Measurements from ENCODE around the gene DDAH2. TPM values are rescaled to one million over a fixed set of nuclear protein-coding genes. Genes with fewer than 3 reads are reported as not detected.
"Not testable (repeated sequence)": the region's sequence is repeated elsewhere in the genome, so short reads cannot be mapped to it uniquely, and the experiment has no call there.

DDAH2 gene
- total RNA-seq, 1 experiment from 2014 or later: 214 TPM

- in situ Hi-C loops (cut with HindIII; ENCODE audit: low pct_unique_long_range_greater_than_20kb, low sequenced_read_pairs): no loop called here
- no peak for DNase-seq (ENCODE audit: low read depth)
Observed at GRCh38 chr6:31720196-31720770, 8.8 kb downstream of the DDAH2 start.

DNA sequence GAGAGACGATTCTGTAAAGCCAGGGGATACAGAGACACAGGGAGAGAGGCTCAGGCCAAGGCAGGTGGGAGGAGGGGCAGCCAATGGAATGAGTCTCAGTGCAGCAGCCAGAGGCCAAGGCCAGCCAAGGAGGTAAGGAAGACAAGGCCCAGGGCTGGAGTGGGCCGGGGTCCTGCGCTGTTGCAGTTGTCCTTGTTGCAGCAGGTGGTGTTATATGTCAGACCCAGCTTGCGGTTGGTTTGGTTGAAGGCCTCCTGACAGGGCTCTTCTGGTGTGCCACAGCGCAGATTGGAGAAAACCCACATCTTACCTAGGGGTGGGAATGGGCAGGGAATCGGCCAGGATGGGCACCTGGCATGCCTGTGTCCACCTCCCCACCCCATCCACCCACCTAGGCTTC, 10.1 kb downstream of the DDAH2 start:
- in situ Hi-C loops (cut with HindIII; ENCODE audit: low pct_unique_long_range_greater_than_20kb, low sequenced_read_pairs): no loop called here
- no peak for DNase-seq (ENCODE audit: low read depth)

DNA sequence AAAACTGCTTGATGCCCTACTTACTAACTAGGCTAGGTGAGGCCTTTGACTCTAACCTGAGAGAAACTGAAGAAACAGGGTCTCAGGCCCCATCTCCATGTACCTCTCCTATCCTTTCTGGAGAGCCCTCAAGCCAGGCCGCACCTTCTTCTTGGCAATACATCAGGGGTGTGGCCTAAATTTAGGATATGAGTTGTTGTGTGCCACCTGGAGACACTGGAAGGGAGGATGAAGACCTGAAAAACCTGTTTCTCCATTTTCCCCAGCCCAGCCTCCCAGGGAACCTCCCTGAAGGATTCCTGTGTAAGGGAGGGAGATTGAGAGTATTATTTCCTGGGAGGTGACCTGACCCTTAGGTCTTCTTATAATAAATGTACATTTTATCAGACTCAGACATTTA, 10.8 kb downstream of the DDAH2 start:
- DNase-seq (ENCODE audit: low read depth): no peak
- in situ Hi-C loops (cut with HindIII; ENCODE audit: low pct_unique_long_range_greater_than_20kb, low sequenced_read_pairs): no loop called here

DNA sequence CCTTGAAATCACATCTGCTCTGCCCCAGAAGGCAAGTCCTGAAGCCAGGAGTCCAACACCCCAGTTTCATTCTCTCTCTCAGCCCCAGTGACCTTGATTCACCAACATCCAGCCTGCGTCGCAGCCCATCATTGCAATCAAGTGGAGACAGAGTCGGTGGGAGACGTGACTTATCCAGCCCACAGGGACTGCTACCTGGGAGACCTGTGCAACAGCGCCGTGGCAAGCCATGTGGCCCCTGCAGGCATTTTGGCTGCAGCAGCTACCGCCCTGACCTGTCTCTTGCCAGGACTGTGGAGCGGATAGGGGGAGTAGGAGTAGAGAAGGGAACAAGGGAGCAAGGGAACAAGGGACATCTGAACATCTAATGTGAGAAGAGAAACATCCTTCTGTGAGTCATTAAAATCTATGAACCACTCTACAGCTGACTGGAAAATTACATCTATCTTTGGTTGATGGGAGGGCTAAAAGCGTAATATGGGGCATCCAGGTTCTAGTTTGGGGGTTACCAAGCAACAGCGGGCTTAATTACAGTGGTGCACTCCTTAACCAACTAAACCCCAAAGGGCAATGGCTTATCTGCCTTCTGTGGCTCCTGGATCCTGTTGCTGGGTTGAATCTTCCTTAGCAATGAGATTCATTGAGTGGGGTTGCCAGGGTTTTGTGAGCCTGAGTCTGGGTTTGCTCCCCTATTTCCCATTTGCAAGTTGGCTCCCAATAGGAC, 11.4 kb downstream of the DDAH2 start:
- in situ Hi-C loops (cut with HindIII; ENCODE audit: low pct_unique_long_range_greater_than_20kb, low sequenced_read_pairs): no loop called here
- no peak for DNase-seq (ENCODE audit: low read depth)

DNA sequence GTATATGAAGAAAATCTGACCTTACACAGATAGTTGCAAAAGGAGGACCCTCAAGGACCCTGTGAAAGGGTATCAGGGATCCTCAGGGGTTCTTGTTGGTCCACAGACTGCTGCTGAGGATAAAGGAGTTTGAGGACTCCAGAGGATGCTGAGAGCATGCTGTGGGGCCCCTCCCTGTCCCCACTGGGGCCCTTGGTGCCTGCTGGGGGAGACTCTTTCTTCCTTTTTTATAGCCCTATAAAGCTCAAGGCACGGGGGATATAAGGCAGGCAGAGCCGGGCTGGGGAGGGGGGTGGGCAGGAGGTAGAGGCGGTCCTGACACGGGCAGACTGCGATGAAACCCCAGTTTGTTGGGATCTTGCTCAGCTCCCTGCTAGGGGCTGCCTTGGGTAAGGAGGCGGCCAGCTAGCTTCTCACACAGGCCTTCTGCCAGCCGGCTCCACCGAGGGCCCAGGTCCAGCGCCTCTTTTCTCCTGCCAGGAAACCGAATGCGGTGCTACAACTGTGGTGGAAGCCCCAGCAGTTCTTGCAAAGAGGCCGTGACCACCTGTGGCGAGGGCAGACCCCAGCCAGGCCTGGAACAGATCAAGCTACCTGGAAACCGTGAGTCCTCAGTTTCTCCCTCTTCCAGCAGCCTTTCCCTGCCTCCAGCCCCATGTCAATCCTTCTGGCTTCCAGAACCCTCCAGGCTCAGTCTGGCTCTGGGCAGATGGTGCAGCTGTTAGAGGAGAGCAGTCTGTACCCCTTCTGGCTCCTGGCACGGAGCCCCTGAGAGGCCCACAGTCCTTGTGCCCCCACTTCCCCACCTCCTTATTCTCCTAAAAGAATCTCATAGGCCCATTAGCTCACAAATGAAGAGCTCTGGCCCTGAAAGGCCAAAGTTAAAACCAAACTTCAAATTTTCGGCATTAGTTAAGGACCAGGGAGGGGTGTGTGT, 13.8 kb downstream of the DDAH2 start, which contains the start of gene LY6G6D:
Gene LY6G6D (plus strand): TSS at position 327 of the 937 bp plus-strand sequence. CDS start 8 bp downstream, at position 335.
- in situ Hi-C loops (cut with HindIII; ENCODE audit: low pct_unique_long_range_greater_than_20kb, low sequenced_read_pairs): no loop called here
- no peak for DNase-seq (ENCODE audit: low read depth)

GRCh38 chr6:31713991-31714684, 15.0 kb downstream of the DDAH2 start:
- DNase-seq (ENCODE audit: low read depth): no peak
- in situ Hi-C loops (cut with HindIII; ENCODE audit: low pct_unique_long_range_greater_than_20kb, low sequenced_read_pairs): no loop called here

GRCh38 chr6:31713465-31713864, 15.6 kb downstream of the DDAH2 start:
- in situ Hi-C loops (cut with HindIII; ENCODE audit: low pct_unique_long_range_greater_than_20kb, low sequenced_read_pairs): no loop called here

DNA sequence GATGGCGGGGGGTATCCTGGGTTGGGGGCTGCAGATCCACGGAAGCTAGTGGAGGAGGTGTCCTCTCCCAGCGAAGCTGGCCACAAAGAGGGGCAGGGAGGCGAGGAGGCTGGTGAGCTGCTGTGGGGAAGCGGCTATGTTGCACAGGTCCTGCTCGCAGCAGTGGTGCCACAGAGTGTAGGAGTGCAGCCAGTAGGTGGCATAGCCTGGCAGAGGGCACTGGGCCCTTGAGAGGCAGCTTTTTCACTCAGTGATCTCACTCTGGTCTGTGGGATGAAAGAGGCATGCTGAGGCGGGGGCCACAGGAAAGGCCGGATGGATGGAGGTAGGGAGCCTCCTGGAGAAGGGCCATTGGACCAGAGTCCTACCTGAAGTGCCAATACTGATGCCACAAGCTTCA, 16.8 kb downstream of the DDAH2 start:
- in situ Hi-C loops (cut with HindIII; ENCODE audit: low pct_unique_long_range_greater_than_20kb, low sequenced_read_pairs): no loop called here
- no peak for DNase-seq (ENCODE audit: low read depth)

More at GRCh38 chr6:31713465-31713864, 15.6 kb downstream of the DDAH2 start:
- DNase-seq (ENCODE audit: low read depth): no peak

DNA sequence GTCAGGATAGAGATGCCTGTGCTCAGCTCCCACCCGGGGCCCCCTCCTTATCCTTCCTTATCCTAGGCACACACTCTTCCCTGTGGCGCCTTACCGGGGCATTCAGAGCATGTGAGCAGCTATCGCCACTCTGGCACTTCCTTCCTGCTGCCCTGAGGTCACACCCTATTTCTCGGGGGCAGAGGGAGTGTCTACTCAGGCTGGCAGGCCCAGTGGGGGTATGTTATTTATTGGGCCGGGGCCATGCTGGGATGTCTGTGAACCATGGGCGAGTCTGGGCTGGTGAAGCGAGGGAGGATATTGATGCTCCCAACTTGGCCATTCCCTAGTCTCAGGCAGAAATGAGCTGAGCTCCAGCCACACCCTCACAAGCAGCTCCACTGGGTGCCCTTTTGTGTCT, 17.9 kb downstream of the DDAH2 start:
- in situ Hi-C loops (cut with HindIII; ENCODE audit: low pct_unique_long_range_greater_than_20kb, low sequenced_read_pairs): no loop called here
- DNase-seq (ENCODE audit: low read depth): no peak

GRCh38 chr6:31710523-31711219, 18.4 kb downstream of the DDAH2 start:
- in situ Hi-C loops (cut with HindIII; ENCODE audit: low pct_unique_long_range_greater_than_20kb, low sequenced_read_pairs): no loop called here
- no peak for DNase-seq (ENCODE audit: low read depth)

DNA sequence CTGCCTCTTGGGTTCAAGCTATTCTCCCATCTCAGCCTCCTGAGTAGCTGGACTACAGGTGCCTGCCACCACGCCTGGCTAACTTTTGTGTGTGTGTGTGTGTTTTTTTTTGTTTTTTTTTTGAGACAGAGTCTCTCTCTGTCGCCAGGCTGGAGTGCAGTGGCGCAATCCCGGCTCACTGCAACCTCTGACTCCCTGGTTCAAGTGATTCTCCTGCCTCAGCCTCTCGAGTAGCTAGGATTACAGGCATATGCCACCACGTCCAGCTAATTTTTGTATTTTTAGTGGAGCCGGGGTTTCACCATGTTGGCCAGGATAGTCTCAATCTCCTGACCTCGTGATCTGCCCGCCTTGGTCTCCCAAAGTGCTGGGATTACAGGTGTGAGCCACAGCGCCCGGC, 19.9 kb downstream of the DDAH2 start:
- in situ Hi-C loops (cut with HindIII; ENCODE audit: low pct_unique_long_range_greater_than_20kb, low sequenced_read_pairs); DNase-seq (ENCODE audit: low read depth): not testable (repeated sequence)

DNA sequence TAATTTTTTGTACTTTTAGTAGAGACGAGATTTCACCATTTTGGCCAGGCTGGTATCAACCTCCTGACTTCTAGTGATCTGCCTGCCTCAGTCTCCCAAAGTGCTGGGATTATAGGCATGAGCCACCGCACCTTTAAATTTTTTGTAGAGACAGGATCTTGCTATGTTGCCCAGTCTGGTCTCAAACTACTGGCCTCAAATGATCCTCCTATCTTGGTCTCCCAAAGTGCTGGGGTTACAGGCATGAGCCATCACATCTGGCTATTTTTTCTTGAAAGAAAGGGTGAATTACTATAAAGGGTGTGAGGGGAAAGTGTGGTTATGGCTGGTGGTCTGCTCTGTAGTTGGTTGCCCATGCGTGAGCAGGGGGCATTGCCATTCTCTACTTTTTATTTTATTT, 20.9 kb downstream of the DDAH2 start:
- in situ Hi-C loops (cut with HindIII; ENCODE audit: low pct_unique_long_range_greater_than_20kb, low sequenced_read_pairs): no loop called here
- DNase-seq (ENCODE audit: low read depth): no peak

GRCh38 chr6:31707701-31708100, 21.4 kb downstream of the DDAH2 start:
- no peak for DNase-seq (ENCODE audit: low read depth)
- in situ Hi-C loops (cut with HindIII; ENCODE audit: low pct_unique_long_range_greater_than_20kb, low sequenced_read_pairs): no loop called here

DNA sequence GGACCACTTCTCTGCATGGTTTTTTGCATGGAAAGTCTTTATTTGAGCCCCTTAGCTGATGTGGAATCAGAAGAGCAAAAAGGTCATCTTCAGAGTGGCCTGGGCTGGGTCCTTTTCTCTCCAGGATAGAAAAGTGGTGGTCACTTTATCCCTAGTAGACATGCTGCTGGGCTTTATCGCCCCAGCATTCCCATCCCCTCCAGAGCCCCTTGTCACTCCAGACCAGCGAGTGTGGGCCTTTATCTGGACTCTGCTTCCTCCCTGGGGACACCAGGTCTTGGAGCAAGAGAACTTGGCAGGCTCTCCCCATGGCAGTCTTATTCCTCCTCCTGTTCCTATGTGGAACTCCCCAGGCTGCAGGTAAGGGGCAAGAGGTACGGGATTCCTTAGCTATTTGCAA, 22.5 kb downstream of the DDAH2 start, which contains the start of gene LY6G6F:
Gene LY6G6F (plus strand): TSS at position 268 of the 400 bp plus-strand sequence. CDS start 41 bp downstream, at position 309.
- no peak for DNase-seq (ENCODE audit: low read depth)
- in situ Hi-C loops (cut with HindIII; ENCODE audit: low pct_unique_long_range_greater_than_20kb, low sequenced_read_pairs): no loop called here

- DNase-seq (ENCODE audit: low read depth): no peak
- in situ Hi-C loops (cut with HindIII; ENCODE audit: low pct_unique_long_range_greater_than_20kb, low sequenced_read_pairs): no loop called here
Observed at GRCh38 chr6:31705931-31706330, 23.2 kb downstream of the DDAH2 start.

DNA sequence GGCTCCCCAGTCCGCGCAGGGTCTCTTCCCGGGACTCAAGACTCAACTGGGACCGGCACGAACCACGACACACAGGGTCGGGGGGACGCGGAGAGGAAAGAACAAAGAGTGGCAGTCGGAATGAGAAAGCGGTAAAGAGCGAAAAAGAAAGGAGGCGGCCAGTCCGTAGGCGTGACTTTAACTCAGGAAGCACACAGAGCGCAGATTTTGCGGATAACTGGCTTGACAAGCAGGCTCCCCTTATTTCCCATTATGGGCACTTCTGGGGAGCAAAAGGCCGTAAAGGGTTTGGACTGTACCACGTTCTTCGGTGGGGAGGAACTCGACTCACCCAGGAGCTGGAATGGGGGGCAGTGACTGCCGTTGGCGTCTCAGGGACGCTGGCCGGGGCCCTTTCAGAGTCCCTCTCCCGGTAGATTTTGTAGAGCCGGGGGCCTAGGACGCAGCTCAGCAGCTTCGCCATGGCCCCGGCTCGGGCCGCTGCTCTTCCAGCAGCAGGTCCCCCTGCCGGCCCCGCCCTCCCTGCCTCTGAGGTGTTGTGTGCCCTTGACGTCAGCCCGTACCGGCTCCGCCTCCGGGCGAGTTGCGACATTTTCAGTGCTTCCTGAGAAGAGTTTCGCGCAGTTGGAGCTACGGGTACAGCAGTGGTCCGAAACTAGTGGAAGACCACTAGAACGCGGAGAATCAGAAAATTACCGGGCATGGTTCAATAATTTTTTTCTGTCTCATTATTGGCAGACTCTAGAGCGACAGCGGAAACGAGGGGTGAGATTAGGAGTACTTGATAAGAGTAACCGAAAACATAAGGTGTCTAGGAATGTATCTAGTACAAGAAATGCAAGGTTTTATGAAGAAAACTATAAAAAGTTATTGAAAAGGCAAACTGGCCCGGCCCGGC, 26.0 kb downstream of the DDAH2 start, which contains the start of gene ABHD16A:
Gene ABHD16A (minus strand): TSS at position 506 of the 898 bp plus-strand sequence. CDS start 43 bp downstream, at position 463.
- in situ Hi-C loops (cut with HindIII; ENCODE audit: low pct_unique_long_range_greater_than_20kb, low sequenced_read_pairs): no loop called here

DNA sequence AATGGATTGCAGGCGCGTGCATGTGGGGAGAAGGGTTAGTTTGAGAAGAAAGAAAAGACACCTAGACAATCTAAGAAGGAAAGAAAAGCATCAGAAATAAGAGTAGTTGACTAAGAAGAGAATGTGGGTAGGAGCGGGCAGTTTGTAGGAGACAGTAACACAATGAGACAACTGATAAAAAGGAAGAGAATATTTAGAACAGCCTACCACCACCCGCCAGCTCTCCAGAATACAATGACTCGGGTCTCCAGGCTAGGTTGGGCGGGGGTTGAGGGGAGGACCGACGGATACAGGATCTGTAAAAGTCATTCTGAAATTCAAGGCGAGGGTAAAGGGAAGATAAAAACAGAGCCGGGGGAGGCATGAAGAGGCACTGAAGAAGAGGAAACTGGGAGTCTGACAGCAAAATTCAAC, 26.7 kb downstream of the DDAH2 start:
- in situ Hi-C loops (cut with HindIII; ENCODE audit: low pct_unique_long_range_greater_than_20kb, low sequenced_read_pairs): no loop called here
- no peak for DNase-seq (ENCODE audit: low read depth)

More for the DNA sequence above, 26.0 kb downstream of the DDAH2 start, which contains the start of gene ABHD16A:
- peak; percentile 94 for DNase-seq (ENCODE audit: low read depth)
